Activated CD4-positive, alpha-beta T cell treated with anti-CD3 and anti-CD28 coated beads, Interleukin-2, amount 10 ng/mL, durations not matched to agents 24 days and 14 days (primary cell): ENCODE data around the gene MARCO. TPM values are rescaled to one million over a fixed set of nuclear protein-coding genes. Genes with fewer than 3 reads are reported as not detected.
"Not testable (repeated sequence)": the region's sequence is repeated elsewhere in the genome, so short reads cannot be mapped to it uniquely, and the experiment has no call there.

Experiments used
- DNase-seq: peaks from one replicate; pipeline ENCODE4 v3.0.0; 2022
- H3K27ac Mint-ChIP-seq: one replicate; pipeline ENCODE4 v1.8.0; 2022; ENCODE audit warnings: mild to moderate bottlenecking, mixed read lengths
- H3K27me3 Mint-ChIP-seq: one replicate; pipeline ENCODE4 v1.8.0; 2022; ENCODE audit warnings: mixed read lengths
- H3K36me3 Mint-ChIP-seq: one replicate; pipeline ENCODE4 v1.8.0; 2022; ENCODE audit warnings: low read depth, mild to moderate bottlenecking, mixed read lengths
- H3K4me1 Mint-ChIP-seq: one replicate; pipeline ENCODE4 v1.8.0; 2021; ENCODE audit warnings: mixed read lengths
- H3K4me3 Mint-ChIP-seq: one replicate; pipeline ENCODE4 v1.8.0; 2022; ENCODE audit warnings: mild to moderate bottlenecking, moderate library complexity, mixed read lengths
- H3K9me3 Mint-ChIP-seq: one replicate; pipeline ENCODE4 v1.8.0; 2021; ENCODE audit warnings: mixed read lengths
- intact Hi-C: fragments of 100-400 bp; cut with micrococcal nuclease; formaldehyde crosslinking; loops from one replicate; pipeline ENCODE4 v1.15.1; 2023
- total RNA-seq: library from RNA; stranded (reverse); gene quantifications from 2 replicates; pipeline ENCODE4 v1.2.3, GENCODE V29; 2022

Gene MARCO
- total RNA-seq, 1 donor from 2014 or later = not detected

DNA sequence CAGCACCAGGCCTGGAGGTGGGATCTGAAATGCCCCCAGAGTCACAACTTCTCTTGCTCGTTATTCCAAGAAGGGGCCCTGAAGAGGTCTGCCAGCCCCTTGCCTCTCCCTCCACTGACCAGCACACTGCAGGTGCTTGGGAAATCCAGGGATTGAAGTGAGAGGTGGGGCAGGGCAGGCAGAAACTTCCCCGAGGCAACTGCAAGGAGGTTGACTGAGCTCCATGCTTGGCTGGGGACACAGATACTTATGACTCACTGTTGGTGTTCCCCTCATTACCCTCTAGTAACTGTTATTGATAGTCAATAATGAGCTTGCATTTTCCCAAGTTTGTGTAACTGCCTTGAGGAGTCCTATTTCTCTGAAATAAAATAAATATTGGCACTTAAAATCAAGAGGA lies 47.5 kb downstream of the MARCO start:
- no peaks in the 10 kb centered on the region for H3K36me3 Mint-ChIP-seq

DNA sequence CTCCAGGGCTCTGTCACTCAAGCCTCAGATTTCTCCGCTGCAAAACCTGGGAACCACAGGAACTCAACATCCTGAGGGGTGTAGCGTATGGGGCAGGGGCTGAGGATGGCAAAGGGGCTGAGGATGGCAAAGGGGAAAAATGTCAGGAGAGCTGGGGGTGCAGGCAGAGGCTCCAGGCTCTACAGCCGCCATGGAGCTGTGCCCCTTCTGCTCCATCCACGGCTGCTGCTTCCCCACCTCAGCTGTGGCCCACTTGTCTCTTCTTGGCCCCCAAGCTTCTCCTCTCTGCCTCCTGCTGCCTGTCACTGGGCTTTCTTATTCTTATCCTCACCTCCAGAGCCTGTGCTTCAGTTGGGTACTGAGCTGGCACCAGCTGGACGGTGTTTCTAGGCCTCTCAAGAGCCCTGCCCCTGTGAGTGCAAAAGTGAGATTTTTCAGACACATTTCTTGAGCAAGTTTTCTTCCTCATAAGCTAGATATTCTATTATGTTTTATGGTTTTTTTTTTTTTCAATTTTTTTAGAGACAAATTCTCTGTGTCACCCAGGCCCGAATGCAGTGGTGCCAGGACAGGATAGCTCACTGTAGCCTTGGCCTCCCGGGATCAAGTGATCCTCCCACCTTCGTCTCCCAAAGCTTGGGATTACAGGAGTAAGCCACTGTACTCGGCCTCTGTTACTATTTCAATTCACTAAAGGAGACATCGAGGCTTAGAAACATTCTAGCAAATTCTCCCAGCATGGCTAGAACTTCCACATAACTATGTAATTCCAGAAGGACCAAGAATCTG lies 49.0 kb downstream of the MARCO start:
- intact Hi-C loops = no loop called here
- Mint-ChIP-seq H3K4me1 (no peaks in the 10 kb centered on the region), H3K27me3 (no peaks in the 10 kb centered on the region), H3K27ac (no peak overlapping the region), H3K4me3 (no peak overlapping the region), H3K36me3 (no peaks in the 10 kb centered on the region), H3K9me3 (no peaks in the 10 kb centered on the region)
- DNase-seq = no peak

More for the DNA sequence above, 47.5 kb downstream of the MARCO start:
- no peak for DNase-seq
- Mint-ChIP-seq H3K27me3 (no peaks in the 10 kb centered on the region), H3K4me3 (no peak overlapping the region), H3K9me3 (no peaks in the 10 kb centered on the region), H3K27ac (no peak overlapping the region), H3K4me1 (no peaks in the 10 kb centered on the region)
- intact Hi-C loops = no loop called here

GRCh38 chr2:118991554-118991953 lies 49.6 kb downstream of the MARCO start:
- intact Hi-C loops = no loop called here
- no peak overlapping the region for H3K27ac Mint-ChIP-seq
- no peaks in the 10 kb centered on the region for H3K9me3 Mint-ChIP-seq
- H3K27me3 Mint-ChIP-seq = no peaks in the 10 kb centered on the region
- no peaks in the 10 kb centered on the region for H3K4me1 Mint-ChIP-seq
- H3K4me3 Mint-ChIP-seq = no peak overlapping the region
- H3K36me3 Mint-ChIP-seq = no peaks in the 10 kb centered on the region
- no peak for DNase-seq

- Mint-ChIP-seq H3K27me3 (no peaks in the 10 kb centered on the region), H3K4me1 (no peaks in the 10 kb centered on the region), H3K36me3 (no peaks in the 10 kb centered on the region), H3K4me3 (no peak overlapping the region), H3K9me3 (no peaks in the 10 kb centered on the region), H3K27ac (no peak overlapping the region)
- DNase-seq = no peak
- intact Hi-C loops = no loop called here
Measured at GRCh38 chr2:118992740-118993391, 50.9 kb downstream of the MARCO start.

- no peaks in the 10 kb centered on the region for H3K9me3 Mint-ChIP-seq
- no peaks in the 10 kb centered on the region for H3K36me3 Mint-ChIP-seq
- H3K27me3 Mint-ChIP-seq = no peaks in the 10 kb centered on the region
- intact Hi-C loops = no loop called here
- no peak for DNase-seq
- no peaks in the 10 kb centered on the region for H3K4me1 Mint-ChIP-seq
- H3K27ac Mint-ChIP-seq = no peak overlapping the region
- no peak overlapping the region for H3K4me3 Mint-ChIP-seq
Measured at GRCh38 chr2:118993392-118993752, 51.4 kb downstream of the MARCO start.

DNA sequence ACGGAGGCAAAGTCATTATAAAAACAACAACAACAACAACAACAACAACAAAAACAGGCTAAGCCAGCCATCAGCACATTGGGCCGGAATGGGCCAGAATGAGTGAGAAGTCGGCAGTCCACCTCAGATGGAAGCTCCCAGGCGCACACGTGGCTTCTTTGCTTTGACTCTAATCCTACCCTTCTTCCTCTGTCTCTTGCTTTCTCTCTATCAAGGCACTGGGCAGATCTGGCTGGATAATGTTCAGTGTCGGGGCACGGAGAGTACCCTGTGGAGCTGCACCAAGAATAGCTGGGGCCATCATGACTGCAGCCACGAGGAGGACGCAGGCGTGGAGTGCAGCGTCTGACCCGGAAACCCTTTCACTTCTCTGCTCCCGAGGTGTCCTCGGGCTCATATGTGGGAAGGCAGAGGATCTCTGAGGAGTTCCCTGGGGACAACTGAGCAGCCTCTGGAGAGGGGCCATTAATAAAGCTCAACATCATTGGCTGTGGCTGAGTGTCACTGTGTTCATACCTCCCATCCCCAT lies 52.2 kb downstream of the MARCO start:
- no peak overlapping the region for H3K27ac Mint-ChIP-seq
- H3K9me3 Mint-ChIP-seq = no peaks in the 10 kb centered on the region
- H3K4me1 Mint-ChIP-seq = no peaks in the 10 kb centered on the region
- no peak for DNase-seq
- no peak overlapping the region for H3K4me3 Mint-ChIP-seq
- intact Hi-C loops = no loop called here
- no peaks in the 10 kb centered on the region for H3K36me3 Mint-ChIP-seq
- no peaks in the 10 kb centered on the region for H3K27me3 Mint-ChIP-seq

- H3K36me3 Mint-ChIP-seq = no peaks in the 10 kb centered on the region
- no peaks in the 10 kb centered on the region for H3K27me3 Mint-ChIP-seq
- no peak overlapping the region for H3K4me3 Mint-ChIP-seq
- H3K4me1 Mint-ChIP-seq = no peaks in the 10 kb centered on the region
- H3K9me3 Mint-ChIP-seq = no peaks in the 10 kb centered on the region
- intact Hi-C loops = no loop called here
- DNase-seq = no peak
- no peak overlapping the region for H3K27ac Mint-ChIP-seq
Measured at GRCh38 chr2:118994778-118995177, 52.8 kb downstream of the MARCO start.

GRCh38 chr2:119003856-119004255 lies 61.9 kb downstream of the MARCO start:
- H3K27me3 Mint-ChIP-seq, DNase-seq, H3K36me3 Mint-ChIP-seq, intact Hi-C loops, H3K4me1 Mint-ChIP-seq, H3K4me3 Mint-ChIP-seq, H3K27ac Mint-ChIP-seq, H3K9me3 Mint-ChIP-seq: not testable (repeated sequence)

DNA sequence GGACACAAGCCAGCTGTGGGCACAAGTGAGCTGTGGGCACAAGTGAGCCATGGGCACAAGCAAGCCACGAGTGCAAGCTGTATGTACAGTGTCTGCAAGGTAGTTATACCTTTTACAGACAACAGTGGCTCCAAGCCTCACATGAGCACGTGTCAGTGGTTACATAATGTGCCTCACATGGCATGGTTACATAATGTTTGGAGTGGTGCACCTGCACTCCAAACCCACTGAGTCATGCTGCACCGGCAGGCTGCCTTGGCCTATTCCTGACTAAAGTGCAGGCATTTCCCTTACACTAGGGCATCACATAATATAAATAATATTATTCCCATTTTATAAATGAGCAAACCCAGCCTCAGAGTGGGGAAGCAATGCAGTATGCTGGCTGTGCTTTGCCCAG lies 62.6 kb downstream of the MARCO start:
- no peaks in the 10 kb centered on the region for H3K36me3 Mint-ChIP-seq
- intact Hi-C loops = no loop called here
- no peaks in the 10 kb centered on the region for H3K4me1 Mint-ChIP-seq
- H3K27ac Mint-ChIP-seq = no peak overlapping the region
- DNase-seq = no peak
- no peaks in the 10 kb centered on the region for H3K27me3 Mint-ChIP-seq
- H3K9me3 Mint-ChIP-seq = no peaks in the 10 kb centered on the region
- no peak overlapping the region for H3K4me3 Mint-ChIP-seq

DNA sequence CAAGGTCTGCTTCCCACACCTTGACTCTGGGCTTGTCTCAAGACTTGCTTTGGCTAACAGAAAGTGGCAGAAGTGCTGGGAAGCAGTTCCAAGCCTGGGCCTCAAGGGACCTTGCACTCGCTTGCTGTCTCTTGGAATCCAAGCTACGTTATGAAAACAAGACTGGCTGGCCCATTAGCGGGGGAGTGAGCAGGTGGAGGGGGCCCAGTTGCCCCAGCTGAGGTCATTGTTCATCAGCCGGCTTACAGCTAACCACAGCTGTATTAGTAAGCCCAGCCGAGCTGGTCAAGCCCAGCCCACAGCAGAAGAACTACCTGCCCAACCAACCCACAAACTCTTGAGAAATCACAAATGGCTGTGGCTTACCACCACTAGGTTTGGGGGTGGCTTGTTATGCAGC lies 63.1 kb downstream of the MARCO start:
- H3K9me3 Mint-ChIP-seq = no peaks in the 10 kb centered on the region
- intact Hi-C loops = no loop called here
- no peak for DNase-seq
- peaks cover 4% of the 10 kb centered on the region for H3K27me3 Mint-ChIP-seq
- no peaks in the 10 kb centered on the region for H3K4me1 Mint-ChIP-seq
- no peak overlapping the region for H3K27ac Mint-ChIP-seq
- H3K4me3 Mint-ChIP-seq = no peak overlapping the region
- H3K36me3 Mint-ChIP-seq = no peaks in the 10 kb centered on the region

DNA sequence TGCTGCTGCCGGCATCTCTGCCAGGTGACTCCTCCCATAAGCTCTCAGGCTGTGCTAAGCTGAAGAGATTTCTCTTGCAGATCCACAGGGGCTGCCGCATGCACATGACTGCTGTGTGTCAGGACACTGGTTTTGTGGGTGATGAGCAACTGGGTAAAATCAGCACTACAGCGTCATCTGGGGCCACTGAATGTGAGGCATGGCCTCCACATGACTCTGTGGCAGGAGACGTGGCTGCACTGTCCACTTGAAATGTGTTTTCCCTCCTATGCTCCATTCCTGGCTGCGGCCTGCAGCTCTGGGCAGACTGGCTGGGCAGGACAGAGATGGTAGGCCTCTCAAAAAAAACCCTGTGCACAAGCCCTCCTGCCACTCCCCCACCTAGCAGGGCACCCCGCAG lies 63.6 kb downstream of the MARCO start:
- intact Hi-C loops = no loop called here
- Mint-ChIP-seq H3K4me3 (no peak overlapping the region), H3K4me1 (no peaks in the 10 kb centered on the region), H3K27me3 (peaks cover 5% of the 10 kb centered on the region), H3K27ac (no peak overlapping the region), H3K9me3 (no peaks in the 10 kb centered on the region), H3K36me3 (no peaks in the 10 kb centered on the region)
- DNase-seq = no peak

DNA sequence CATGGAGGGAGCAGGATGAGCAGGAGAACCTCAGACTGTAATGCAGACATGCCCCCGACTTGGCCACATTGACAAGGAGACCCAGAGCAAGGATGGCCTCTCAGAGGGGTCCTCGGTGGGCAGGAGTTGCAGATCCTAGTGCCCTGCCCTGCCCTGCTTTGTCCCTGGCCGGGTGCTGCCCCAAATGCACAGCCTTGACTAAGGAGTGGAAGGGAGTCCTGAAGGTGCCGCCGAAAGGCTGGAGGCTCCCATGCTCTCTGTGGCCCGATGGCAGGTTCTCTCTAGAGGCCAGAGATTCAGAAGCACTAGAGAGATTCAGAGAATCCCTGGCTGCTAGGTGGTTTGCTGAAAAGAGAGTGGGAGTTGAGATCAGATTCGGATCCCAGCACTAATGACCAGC lies 64.4 kb downstream of the MARCO start:
- Mint-ChIP-seq H3K9me3 (no peaks in the 10 kb centered on the region), H3K36me3 (no peaks in the 10 kb centered on the region), H3K27me3 (peaks cover 9% of the 10 kb centered on the region), H3K4me1 (no peaks in the 10 kb centered on the region), H3K4me3 (no peak overlapping the region), H3K27ac (no peak overlapping the region)
- DNase-seq = no peak
- intact Hi-C loops = no loop called here

- intact Hi-C loops = no loop called here
- no peaks in the 10 kb centered on the region for H3K36me3 Mint-ChIP-seq
- H3K27ac Mint-ChIP-seq = no peak overlapping the region
- peaks cover 13% of the 10 kb centered on the region for H3K27me3 Mint-ChIP-seq
- no peaks in the 10 kb centered on the region for H3K9me3 Mint-ChIP-seq
- no peak for DNase-seq
- no peak overlapping the region for H3K4me3 Mint-ChIP-seq
- no peaks in the 10 kb centered on the region for H3K4me1 Mint-ChIP-seq
Measured at GRCh38 chr2:119008108-119008507, 66.1 kb downstream of the MARCO start.

DNA sequence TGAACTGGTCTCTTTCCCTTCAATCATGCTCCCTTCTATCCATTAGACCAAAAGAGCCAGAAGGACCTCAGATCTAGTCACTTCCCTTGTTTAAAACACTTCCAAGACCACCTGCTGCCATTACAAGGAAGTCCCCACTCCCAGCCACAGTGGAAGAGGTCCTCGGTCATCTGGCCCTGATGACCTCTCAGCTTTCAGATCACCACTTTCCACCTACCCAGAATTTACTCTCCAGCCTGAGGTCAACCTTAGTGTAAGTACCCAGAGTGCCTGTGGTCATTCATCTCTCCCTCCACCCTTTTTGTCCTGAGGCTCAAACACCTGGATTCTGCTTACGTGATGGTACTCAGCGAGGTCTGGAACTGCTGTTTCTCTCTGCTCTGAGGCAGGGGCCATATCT lies 67.1 kb downstream of the MARCO start:
- peak; percentile 25 for DNase-seq
- no peaks in the 10 kb centered on the region for H3K36me3 Mint-ChIP-seq
- intact Hi-C loops = no loop called here
- H3K27ac Mint-ChIP-seq = no peak overlapping the region
- peaks cover 13% of the 10 kb centered on the region for H3K27me3 Mint-ChIP-seq
- H3K4me1 Mint-ChIP-seq = no peaks in the 10 kb centered on the region
- H3K4me3 Mint-ChIP-seq = no peak overlapping the region
- H3K9me3 Mint-ChIP-seq = no peaks in the 10 kb centered on the region
